ENCODE results near the gene FXYD6. TPM values are rescaled to one million over a fixed set of nuclear protein-coding genes. Genes with fewer than 3 reads are reported as not detected.

Gene FXYD6
- total RNA-seq, 3 donors from 2014 or later: 10.2 to 246 (median 15.9) TPM

GRCh38 chr11:117817368-117818040 lies 59.0 kb downstream of the FXYD6 start:
- no peaks in the 10 kb centered on the region for H3K36me3 ChIP-seq (ENCODE audit: low read depth)
- peak; percentile 99 for TF ChIP-seq CTCF (IDR thresholded peaks at IDR 0.05)
- intact Hi-C loops (cut with DNase I, micrococcal nuclease): loop anchor here (5.0 kb wide), 2 partner anchors 390 to 395 kb away; no protein-coding TSS in a partner anchor
- ATAC-seq: peak; percentile 52
- no peaks in the 10 kb centered on the region for H3K9me3 ChIP-seq
- no peak overlapping the region for H3K4me3 ChIP-seq
- DNase-seq: peak; percentile 81 to 90 (median 89)
- H3K4me1 ChIP-seq (ENCODE audit: low read depth): peaks cover 56% of the 10 kb centered on the region

- no peak for TF ChIP-seq CTCF (IDR thresholded peaks at IDR 0.05)
- no peak overlapping the region for H3K4me3 ChIP-seq
- DNase-seq (peak in 2 of 3 donors; percentile 46 to 54), ATAC-seq (no peak)
- H3K4me1 ChIP-seq (ENCODE audit: low read depth): peaks cover 54% of the 10 kb centered on the region
- H3K36me3 ChIP-seq (ENCODE audit: low read depth): no peaks in the 10 kb centered on the region
- intact Hi-C loops (cut with DNase I, micrococcal nuclease): loop anchor here (5.0 kb wide), 2 partner anchors 390 to 395 kb away; no protein-coding TSS in a partner anchor
- no peaks in the 10 kb centered on the region for H3K9me3 ChIP-seq
Observed at GRCh38 chr11:117816846-117817367, 59.6 kb downstream of the FXYD6 start.

- intact Hi-C loops (cut with DNase I, micrococcal nuclease): loop anchor here (5.0 kb wide), 2 partner anchors 389 to 394 kb away; no protein-coding TSS in a partner anchor
- no peak overlapping the region for H3K4me3 ChIP-seq
- ATAC-seq (no peak), DNase-seq (peak in 2 of 3 donors; percentile 47 to 62)
- H3K9me3 ChIP-seq: no peaks in the 10 kb centered on the region
- peaks cover 52% of the 10 kb centered on the region for H3K4me1 ChIP-seq (ENCODE audit: low read depth)
- TF ChIP-seq CTCF (IDR thresholded peaks at IDR 0.05): no peak
- H3K36me3 ChIP-seq (ENCODE audit: low read depth): no peaks in the 10 kb centered on the region
Observed at GRCh38 chr11:117816151-117816741, 60.2 kb downstream of the FXYD6 start.

- ATAC-seq: peak; percentile 39
- no peaks in the 10 kb centered on the region for H3K36me3 ChIP-seq (ENCODE audit: low read depth)
- H3K4me3 ChIP-seq: no peak overlapping the region
- intact Hi-C loops (cut with DNase I, micrococcal nuclease): loop anchor here (5.0 kb wide), 2 partner anchors 388 to 393 kb away; no protein-coding TSS in a partner anchor
- TF ChIP-seq CTCF (IDR thresholded peaks at IDR 0.05): no peak
- H3K4me1 ChIP-seq (ENCODE audit: low read depth): peaks cover 52% of the 10 kb centered on the region
- DNase-seq: peak; percentile 47 to 82 (median 61)
- no peaks in the 10 kb centered on the region for H3K9me3 ChIP-seq
Observed at GRCh38 chr11:117815262-117815803, 61.1 kb downstream of the FXYD6 start.

GRCh38 chr11:117814766-117815261 lies 61.6 kb downstream of the FXYD6 start:
- Histone ChIP-seq H3K36me3 (ENCODE audit: low read depth) (no peaks in the 10 kb centered on the region), H3K4me3 (no peak overlapping the region), H3K9me3 (no peaks in the 10 kb centered on the region), H3K4me1 (ENCODE audit: low read depth) (peaks cover 48% of the 10 kb centered on the region)
- intact Hi-C loops (cut with DNase I, micrococcal nuclease): loop anchor here (5.0 kb wide), 2 partner anchors 388 to 393 kb away; no protein-coding TSS in a partner anchor
- DNase-seq (peak; percentile 93 to 97 (median 94)), ATAC-seq (peak; percentile 84)
- no peak for TF ChIP-seq CTCF (IDR thresholded peaks at IDR 0.05)

Data from mucosa of descending colon (tissue), 3 donors.